GM12878 (cell line): ENCODE results near the gene PGM2L1. TPM values are rescaled to one million over a fixed set of nuclear protein-coding genes. Genes with fewer than 3 reads are reported as not detected.

Source experiments
- ATAC-seq: fragments of 200-7000 bp; cut with Tn5 transposase; 3 replicates; pipeline ENCODE4 v1.9.1; 2020; ENCODE audit warnings: mild to moderate bottlenecking, moderate library complexity
- BruUV-seq: library from RNA; stranded (reverse); fragments of 400-500 nt; replicated peaks from 2 replicates; lab custom pipeline; 2021; lab: Mats Ljungman, UMichigan
- CTCF ChIA-PET: fragments of 300-600 bp; sonication (Branson Sonifier 250); formaldehyde crosslinking; extraction: SDS; loops from one replicate; lab custom pipeline; 2021; ENCODE audit warnings: inconsistent platforms; lab: Yijun Ruan, JAX
- POLR2A ChIA-PET: fragments of 350-600 bp; formaldehyde crosslinking; extraction: SDS; loops from one replicate; lab custom pipeline; 2021; ENCODE audit warnings: inconsistent platforms; lab: Charles Lee
- RAD21 ChIA-PET: fragments of 300-600 bp; sonication (Branson Sonifier 250); formaldehyde crosslinking; loops from one replicate; lab custom pipeline; 2023; ENCODE audit warnings: antibody characterized with exemption; ENCODE audit not compliant: unreplicated experiment; lab: Charles Lee
- SMC1A ChIA-PET: fragments of 300-600 bp; sonication (Branson Sonifier 250); formaldehyde crosslinking; loops from one replicate; lab custom pipeline; 2023; ENCODE audit not compliant: unreplicated experiment, uncharacterized antibody; lab: Charles Lee
- DNase-seq: peaks from one replicate; pipeline ENCODE4 v3.0.0-alpha.2; 2011; ENCODE audit warnings: low read depth, low spot score
- FAIRE-seq: peaks from 3 replicates; lab custom pipeline; 2011; peaks lifted over from hg19 to GRCh38; lab: Jason Lieb, UNC
- H2AFZ ChIP-seq: 2 replicates; pipeline ENCODE4 v1.6.0; 2011; ENCODE audit warnings: low read depth, low read length, control low read depth; ENCODE audit not compliant: control insufficient read depth
- H3K27ac ChIP-seq: 2 replicates; pipeline ENCODE4 v1.5.1; 2011; ENCODE audit warnings: control low read depth; ENCODE audit not compliant: control insufficient read depth, insufficient read depth
- H3K27me3 ChIP-seq, 2 experiments: replicated peaks in 1 of 2; 2 replicates each; pipeline versions ENCODE4 v1.6.0 to v1.6.1; 2011; ENCODE audit warnings: low read length in 1 of 2; ENCODE audit not compliant: control insufficient read depth in 2 of 2, insufficient read depth in 2 of 2
- H3K36me3 ChIP-seq, 2 experiments: 2 replicates each; pipeline ENCODE4 v1.5.1; 2011; ENCODE audit warnings: low read length in 1 of 2; ENCODE audit not compliant: control insufficient read depth in 2 of 2, insufficient read depth in 2 of 2
- H3K4me1 ChIP-seq: 2 replicates; pipeline ENCODE4 v1.6.1; 2011; ENCODE audit warnings: mild to moderate bottlenecking, low read length, moderate library complexity, mixed read lengths; ENCODE audit not compliant: control insufficient read depth, insufficient read depth
- H3K4me2 ChIP-seq: 2 replicates; pipeline ENCODE4 v1.6.0; 2011; ENCODE audit warnings: control low read depth; ENCODE audit not compliant: control insufficient read depth, insufficient read depth
- H3K4me3 ChIP-seq: fragments of 200-600 bp; sonication (generic); 2 replicates; pipeline ENCODE4 v1.5.1; 2016
- H3K79me2 ChIP-seq: 2 replicates; pipeline ENCODE4 v1.6.0; 2011; ENCODE audit warnings: low read length; ENCODE audit not compliant: control insufficient read depth, insufficient read depth
- H3K9ac ChIP-seq: 2 replicates; pipeline ENCODE4 v1.8.0; 2011; ENCODE audit warnings: low read length, control low read depth, mixed read lengths; ENCODE audit not compliant: control insufficient read depth, insufficient read depth
- H3K9me3 ChIP-seq: replicated peaks from 3 replicates; pipeline ENCODE4 v1.5.1; 2011; ENCODE audit warnings: mild to moderate bottlenecking, low read length; ENCODE audit not compliant: control insufficient read depth, insufficient read depth
- H4K20me1 ChIP-seq: 2 replicates; pipeline ENCODE4 v1.6.0; 2011; ENCODE audit not compliant: control insufficient read depth, insufficient read depth
- IRF4 ChIP-seq: IDR thresholded peaks from 2 replicates; pipeline ENCODE4 v1.6.1; 2011; ENCODE audit warnings: low read depth, low read length
- LARP7 ChIP-seq: fragments of 450-650 bp; IDR thresholded peaks from 2 replicates; pipeline ENCODE4 v1.6.1; 2017; ENCODE audit warnings: mild to moderate bottlenecking
- MEF2A ChIP-seq: IDR thresholded peaks from 2 replicates; pipeline ENCODE4 v1.6.1; 2011; ENCODE audit warnings: low read depth, mild to moderate bottlenecking, low read length, moderate library complexity; ENCODE audit not compliant: insufficient read depth
- NFYA ChIP-seq: IDR thresholded peaks from 2 replicates; pipeline ENCODE4 v1.6.1; 2011; ENCODE audit warnings: low read depth, mild to moderate bottlenecking, low read length, improper control_type of control experiment, borderline replicate concordance
- POLR2AphosphoS5 ChIP-seq: IDR thresholded peaks from 2 replicates; pipeline ENCODE4 v1.6.1; 2011; ENCODE audit warnings: mild to moderate bottlenecking, low read length, inconsistent platforms
- RFX5 ChIP-seq: IDR thresholded peaks from 2 replicates; pipeline ENCODE4 v1.6.1; 2011; ENCODE audit warnings: low read depth, low read length, improper control_type of control experiment
- SMARCA5 ChIP-seq: fragments of 450-650 bp; IDR thresholded peaks from 2 replicates; pipeline ENCODE4 v1.6.1; 2017; ENCODE audit warnings: mild to moderate bottlenecking
- SPI1 ChIP-seq: IDR thresholded peaks from 2 replicates; pipeline ENCODE4 v1.6.1; 2011; ENCODE audit warnings: low read depth, mild to moderate bottlenecking, low read length, moderate library complexity, borderline replicate concordance; ENCODE audit not compliant: insufficient read depth
- SUPT20H ChIP-seq: IDR thresholded peaks from 2 replicates; pipeline ENCODE4 v1.6.1; 2011; ENCODE audit warnings: low read depth, mild to moderate bottlenecking, low read length, moderate library complexity, borderline replicate concordance; ENCODE audit not compliant: control insufficient read depth
- TAF1 ChIP-seq: IDR thresholded peaks from 2 replicates; pipeline ENCODE4 v1.6.1; 2011; ENCODE audit warnings: mild to moderate bottlenecking, low read depth, low read length, borderline replicate concordance
- YY1 ChIP-seq: IDR thresholded peaks from 2 replicates; pipeline ENCODE4 v1.6.1; 2011; ENCODE audit warnings: low read depth, mild to moderate bottlenecking, low read length
- ZNF274 ChIP-seq: IDR thresholded peaks from one replicate; pipeline ENCODE4 v1.8.0; 2011; ENCODE audit not compliant: insufficient read length, insufficient read depth
- ZZZ3 ChIP-seq: IDR thresholded peaks from 2 replicates; pipeline ENCODE4 v1.6.1; 2011; ENCODE audit warnings: low read depth; ENCODE audit not compliant: control insufficient read depth, insufficient read length
- WGBS: methylation state at CpG from one replicate; pipeline ENCODE4 v1.1.6; 2016; ENCODE audit warnings: low lambda C conversion rate; ENCODE audit not compliant: insufficient replicate concordance, insufficient coverage; ENCODE audit errors: missing lambda C conversion rate; 5-methylcytosine and 5-hydroxymethylcytosine counted together
- in situ Hi-C: fragments of 300-500 bp; cut with MboI; formaldehyde crosslinking; loops from 9 replicates; pipeline ENCODE4 v1.14.3; 2018; ENCODE audit warnings: mixed read lengths
- intact Hi-C: fragments of 100-400 bp; cut with micrococcal nuclease; formaldehyde crosslinking; loops from one replicate; pipeline ENCODE4 v1.14.2; 2022; ENCODE audit not compliant: unreplicated experiment
- polyA plus RNA-seq, 11 experiments: library from polyadenylated mRNA; depleted of rRNA in 4 of 11; unstranded in 6 of 11; stranded (reverse) in 5 of 11; fragments of >200 nt; fragmentation: Nextera tagmentation in 4 of 11; fragmentation: Illumina TruSeq in 1 of 11; extraction: Ambion mirVana in 4 of 11; extraction: Trizol in 1 of 11; gene quantifications; 1 replicate in 1 of 11; 2 replicates in 10 of 11; pipeline versions ENCODE4 v1.2.1 to v1.2.3, GENCODE V29; 2011 to 2016; ENCODE audit warnings: inconsistent platforms in 2 of 11, missing spikeins in 2 of 11, low read depth in 1 of 11
- total RNA-seq, 4 experiments: library from RNA; depleted of rRNA in 3 of 4; stranded (reverse); fragments of >200 nt in 3 of 4; fragmentation: Illumina TruSeq in 1 of 4; extraction: Trizol in 1 of 4; gene quantifications; 2 replicates each; pipeline versions ENCODE4 v1.2.1 to v1.2.3, GENCODE V29; 2013 to 2021
- TF ChIP-seq, protein P1 (sequence below): IDR thresholded peaks from 2 replicates; pipeline ENCODE4 v1.6.1; 2011; ENCODE audit warnings: mild to moderate bottlenecking, low read depth, low read length, moderate library complexity; ENCODE audit not compliant: insufficient replicate concordance

The PGM2L1 gene
- total and polyA plus RNA-seq, 10 of the 15 experiments (the other 5 are each of a cell fraction or from before 2014, with no cell fraction given), result 0.04 to 0.20 (median 0.13) TPM; not detected in 1

DNA sequence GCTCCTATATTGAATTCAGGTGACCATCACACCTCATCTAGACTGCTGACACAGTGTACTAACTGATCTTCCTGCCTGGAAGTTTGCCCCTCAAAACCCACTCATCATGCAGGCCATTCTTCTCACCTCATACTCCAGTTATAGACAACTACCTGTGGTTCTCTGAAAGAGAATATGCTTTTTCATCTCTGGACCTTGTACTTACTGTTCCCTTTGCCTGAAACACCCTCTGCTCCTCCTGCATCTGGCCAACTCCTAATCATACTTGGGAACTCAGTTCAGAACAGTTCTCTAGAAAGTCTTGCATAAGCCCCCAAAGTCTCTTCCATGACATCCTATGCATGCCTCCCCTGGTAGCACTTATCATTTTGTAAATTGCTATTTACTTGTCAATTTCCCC, 58.6 kb downstream of the PGM2L1 start:
- ATAC-seq (no peak), FAIRE-seq (no peak), DNase-seq (no peak)
- in situ Hi-C loops (no loop called here), intact Hi-C loops (no loop called here)
- H3K4me2 ChIP-seq, result no peak overlapping the region
- no peaks in the 10 kb centered on the region for H3K27me3 ChIP-seq
- RAD21 ChIA-PET, result no interaction called here
- BruUV-seq, result no TSS peak
- H3K9me3 ChIP-seq, result no peaks in the 10 kb centered on the region
- H3K4me1 ChIP-seq, result no peaks in the 10 kb centered on the region
- SMC1A ChIA-PET, result no interaction called here
- no peak overlapping the region for H3K4me3 ChIP-seq
- TF ChIP-seq MEF2A (no peak), LARP7 (no peak), ZNF274 (no peak), ZZZ3 (no peak), YY1 (no peak), RFX5 (no peak), SMARCA5 (no peak)
- no peak overlapping the region for H3K27ac ChIP-seq
- H2AFZ ChIP-seq, result no peak overlapping the region
- H3K79me2 ChIP-seq, result no peaks in the 10 kb centered on the region
- H3K9ac ChIP-seq, result no peak overlapping the region
- H3K36me3 ChIP-seq, result no peaks in the 10 kb centered on the region
- no peaks in the 10 kb centered on the region for H4K20me1 ChIP-seq
- CTCF ChIA-PET, result no interaction called here
- POLR2A ChIA-PET, result no interaction called here

DNA sequence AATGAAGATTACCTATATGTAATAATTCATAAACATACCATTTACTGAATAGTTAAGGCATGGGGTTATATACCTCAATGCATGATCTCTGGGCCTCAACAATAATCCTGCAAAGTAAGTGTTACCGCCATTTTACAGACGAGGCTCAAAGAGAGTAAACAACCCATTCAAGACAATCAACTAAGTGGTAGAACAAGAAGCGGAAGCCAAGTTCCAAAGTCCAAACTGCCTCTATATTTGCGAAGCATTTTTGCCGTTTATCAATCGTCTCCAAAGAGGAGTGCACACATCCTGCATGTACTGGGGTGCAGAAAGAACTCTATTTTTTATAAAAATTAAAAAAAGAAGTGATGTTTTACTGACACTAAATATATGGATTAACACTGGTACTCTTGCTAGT, 59.3 kb downstream of the PGM2L1 start:
- no TSS peak for BruUV-seq
- no peak for DNase-seq
- TF ChIP-seq TAF1, result no peak
- TF ChIP-seq SUPT20H, result no peak
- TF ChIP-seq POLR2AphosphoS5, result no peak
- TF ChIP-seq NFYA, result no peak
- TF ChIP-seq, protein P1, sequence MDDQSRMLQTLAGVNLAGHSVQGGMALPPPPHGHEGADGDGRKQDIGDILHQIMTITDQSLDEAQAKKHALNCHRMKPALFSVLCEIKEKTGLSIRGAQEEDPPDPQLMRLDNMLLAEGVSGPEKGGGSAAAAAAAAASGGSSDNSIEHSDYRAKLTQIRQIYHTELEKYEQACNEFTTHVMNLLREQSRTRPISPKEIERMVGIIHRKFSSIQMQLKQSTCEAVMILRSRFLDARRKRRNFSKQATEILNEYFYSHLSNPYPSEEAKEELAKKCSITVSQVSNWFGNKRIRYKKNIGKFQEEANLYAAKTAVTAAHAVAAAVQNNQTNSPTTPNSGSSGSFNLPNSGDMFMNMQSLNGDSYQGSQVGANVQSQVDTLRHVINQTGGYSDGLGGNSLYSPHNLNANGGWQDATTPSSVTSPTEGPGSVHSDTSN, result no peak
- no peak for TF ChIP-seq SPI1
- no peak for TF ChIP-seq IRF4
- Histone ChIP-seq H3K79me2 (no peaks in the 10 kb centered on the region), H2AFZ (no peak overlapping the region), H3K4me1 (no peaks in the 10 kb centered on the region), H3K27me3 (no peaks in the 10 kb centered on the region), H3K36me3 (no peaks in the 10 kb centered on the region), H3K4me2 (no peak overlapping the region), H3K9me3 (no peaks in the 10 kb centered on the region), H4K20me1 (no peaks in the 10 kb centered on the region), H3K4me3 (no peak overlapping the region), H3K9ac (no peak overlapping the region), H3K27ac (no peak overlapping the region)
- FAIRE-seq, result no peak
- ATAC-seq, result no peak
- POLR2A ChIA-PET, result no interaction called here
- CTCF ChIA-PET, result interaction anchor here (0.7 kb wide), 1 partner anchor 15 kb away, joined by 3 read pairs; no protein-coding TSS in a partner anchor
- 60% methylated on average over 6 of the region's 6 CpGs for WGBS
- RAD21 ChIA-PET, result no interaction called here
- in situ Hi-C loops (no loop called here), intact Hi-C loops (no loop called here)
- SMC1A ChIA-PET, result no interaction called here
